Myocyte (in vitro differentiated cells): ENCODE results near the gene TTC1. TPM values are rescaled to one million over a fixed set of nuclear protein-coding genes. Genes with fewer than 3 reads are reported as not detected.

Experiments used
- DNase-seq: peaks from one replicate; pipeline ENCODE4 v3.0.0-alpha.2; 2012; ENCODE audit warnings: low read depth
- total RNA-seq: library from RNA; depleted of rRNA; stranded (reverse); fragments of >200 nt; gene quantifications from 2 replicates; pipeline ENCODE4 v1.2.3, GENCODE V29; 2014

TTC1 gene
- total RNA-seq, 1 donor from 2014 or later = 71.2 TPM

GRCh38 chr5:160082614-160083500, 73.9 kb downstream of the TTC1 start:
- peak; percentile 60 for DNase-seq

- DNase-seq = peak; percentile 10
These were observed 74.6 kb downstream of the TTC1 start for GRCh38 chr5:160083501-160083900.

- DNase-seq = no peak
These were observed 75.2 kb downstream of the TTC1 start for GRCh38 chr5:160084144-160084543.

GRCh38 chr5:160087199-160087598, 78.3 kb downstream of the TTC1 start:
- no peak for DNase-seq

DNA sequence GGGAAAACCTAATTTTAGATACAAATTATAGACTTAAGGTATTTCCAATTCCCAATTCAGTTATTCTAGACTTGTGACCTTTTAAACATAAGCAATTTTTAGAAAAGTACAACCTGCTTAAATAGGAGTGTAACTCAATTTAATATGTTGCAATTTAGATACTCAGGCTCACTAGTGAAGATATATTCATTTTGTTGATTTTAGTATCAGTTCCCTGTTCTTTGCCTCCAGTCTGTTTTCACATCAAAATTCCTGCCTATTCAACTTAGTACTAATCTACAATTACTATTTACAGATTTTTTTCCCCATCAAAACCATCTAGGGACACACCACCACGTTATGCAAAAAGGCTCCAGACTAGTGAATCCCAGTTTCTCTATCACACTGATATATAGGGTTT, 79.9 kb downstream of the TTC1 start:
- no peak for DNase-seq

DNA sequence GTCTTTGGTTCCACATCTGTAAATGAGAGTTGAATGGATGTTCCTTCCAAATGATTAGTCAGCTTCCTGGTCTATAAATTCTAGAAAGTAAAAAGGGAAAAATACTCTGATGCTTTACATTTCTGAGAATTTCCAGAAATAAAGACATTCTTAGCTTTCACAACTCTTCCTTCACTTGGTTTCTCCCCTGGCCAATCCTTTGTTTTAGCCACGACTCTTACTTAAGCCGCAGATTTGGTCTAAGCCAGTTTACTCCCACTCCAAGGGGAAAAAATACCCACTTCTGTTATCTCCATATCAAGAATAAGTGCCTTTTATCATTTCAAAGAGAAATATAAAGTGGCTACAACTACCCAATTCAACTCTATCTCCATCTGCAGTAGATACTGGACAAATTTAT, 80.6 kb downstream of the TTC1 start:
- DNase-seq = no peak

DNA sequence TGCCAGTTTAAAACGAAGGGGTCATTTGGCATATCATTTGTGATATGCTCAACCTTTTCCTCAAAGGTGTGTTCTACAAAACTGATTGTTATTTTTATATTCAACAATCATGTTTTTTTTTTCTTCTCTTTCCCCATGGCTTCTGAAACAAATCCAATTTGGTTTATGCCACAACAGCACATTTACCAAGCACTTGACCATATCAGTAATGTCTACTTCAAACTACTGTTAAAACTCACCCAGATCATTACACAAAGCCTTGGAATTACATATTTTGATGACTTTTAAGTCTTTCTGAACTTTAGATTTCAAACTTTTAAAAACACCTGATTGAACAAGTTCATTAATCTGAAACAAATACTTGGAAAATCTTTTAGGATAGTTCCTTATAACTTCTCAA, 81.1 kb downstream of the TTC1 start:
- DNase-seq = no peak

DNA sequence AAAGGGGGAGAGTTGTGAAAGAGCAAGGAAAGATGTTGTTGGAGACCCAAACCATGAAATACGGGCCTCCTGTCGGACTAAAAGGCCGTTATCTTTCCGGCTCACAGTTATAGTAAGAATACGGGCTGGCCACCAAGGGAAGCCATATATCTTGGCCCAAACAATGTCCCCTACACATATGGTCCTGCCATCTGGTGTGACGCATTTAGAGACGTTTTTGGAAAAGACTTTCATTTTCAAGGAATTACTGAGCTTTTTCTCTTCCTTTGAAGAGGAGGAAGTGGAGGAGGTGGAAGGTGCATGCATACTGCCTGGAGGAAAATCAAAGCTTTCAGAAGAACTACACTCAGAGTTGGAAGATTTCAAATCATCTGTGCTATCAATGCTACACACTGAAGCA, 83.6 kb downstream of the TTC1 start:
- no peak for DNase-seq

GRCh38 chr5:160092960-160093707, 84.2 kb downstream of the TTC1 start:
- DNase-seq = no peak

DNA sequence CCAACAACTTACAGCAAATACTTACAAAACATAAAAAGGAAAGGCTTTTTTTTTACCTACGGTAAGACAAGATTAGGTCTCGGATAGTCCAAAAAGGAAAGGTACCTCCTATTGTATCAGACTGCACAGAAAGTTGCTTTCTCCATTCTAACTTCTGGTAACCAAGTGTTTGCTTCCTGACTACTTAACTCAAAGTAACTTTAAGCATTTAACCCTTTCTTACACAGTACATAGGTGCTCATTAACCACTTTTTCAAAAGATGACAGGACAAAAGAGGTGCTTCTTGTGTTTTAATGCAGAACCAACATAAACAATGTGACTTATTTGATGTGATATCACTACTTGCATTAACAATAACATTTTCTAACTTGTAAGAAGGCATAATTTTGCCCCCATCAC, 87.2 kb downstream of the TTC1 start:
- DNase-seq = no peak

DNA sequence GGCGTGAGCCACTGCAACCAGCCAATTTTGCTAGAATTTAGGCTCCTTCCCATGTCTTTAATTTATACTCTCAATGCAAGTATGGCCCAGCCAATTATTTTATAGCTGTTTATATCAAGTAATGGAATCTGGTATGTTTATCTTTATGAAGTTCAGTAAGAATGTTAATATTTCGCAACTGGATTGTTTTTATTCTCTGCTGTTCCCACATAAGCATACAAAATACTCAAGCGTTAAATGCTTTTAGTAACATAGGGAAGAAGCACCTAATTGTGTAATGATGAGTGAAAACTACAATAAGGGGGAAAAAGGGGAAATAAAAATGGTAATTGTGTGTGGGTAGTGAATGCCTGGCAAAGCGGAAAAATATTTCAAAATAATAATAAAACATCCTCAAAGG, 89.1 kb downstream of the TTC1 start:
- no peak for DNase-seq

DNA sequence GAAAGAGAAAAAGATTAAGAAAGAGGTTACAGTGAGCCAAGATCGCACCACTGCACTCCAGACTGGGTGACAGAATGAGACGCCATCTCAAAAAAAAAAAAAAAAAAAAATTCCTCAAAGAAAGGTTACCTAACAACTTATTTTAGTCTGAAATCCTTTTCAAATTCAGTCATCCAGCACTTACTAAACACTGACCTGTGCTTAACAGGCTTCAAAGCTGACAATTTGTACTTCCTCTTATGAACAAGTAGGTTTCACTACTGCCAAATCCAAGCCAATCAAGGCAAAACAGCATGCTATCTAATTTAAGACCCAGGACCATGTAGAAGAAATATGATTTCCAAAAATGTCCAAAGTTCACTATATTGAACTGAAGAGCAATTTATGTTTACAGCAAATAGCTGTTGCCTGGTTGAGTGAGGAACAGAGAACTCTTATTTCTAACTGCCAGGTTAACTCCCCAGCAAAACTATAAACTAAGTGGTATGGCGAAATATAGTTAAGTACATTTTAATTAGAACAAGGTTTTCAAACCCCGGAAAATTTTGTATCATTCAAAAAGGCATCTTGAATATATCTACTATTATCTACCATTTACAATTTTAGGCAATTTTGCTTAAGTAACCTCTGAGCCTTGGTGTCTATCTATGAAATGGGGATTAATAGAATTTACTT, 96.9 kb downstream of the TTC1 start:
- no peak for DNase-seq

DNA sequence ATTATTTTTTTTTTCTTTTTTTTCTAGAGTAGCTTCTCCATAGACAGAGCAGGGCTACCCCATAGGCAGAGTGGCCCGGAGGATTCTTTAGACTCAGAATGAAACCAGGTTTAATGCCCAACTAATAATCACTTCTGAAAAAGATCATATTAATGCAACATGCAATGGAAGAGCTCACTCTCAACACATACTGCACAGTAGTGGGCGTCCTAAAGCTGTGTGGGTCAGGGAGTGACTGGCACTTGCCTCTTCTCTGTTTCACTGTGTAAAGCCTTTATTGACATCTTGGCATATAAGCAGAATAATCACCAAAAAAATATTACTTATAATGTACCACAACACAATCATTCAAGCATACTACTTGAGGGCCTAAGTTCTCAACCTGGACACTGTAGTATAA, 99.2 kb downstream of the TTC1 start:
- DNase-seq = no peak

Other genes starting within 250 kb of the TTC1 start
- 9.0 and 9.2 TPM in 2 replicates for gene ADRA1B, start 92.7 kb upstream of the TTC1 start, total RNA-seq
- 21.3 and 23.3 TPM in 2 replicates for gene PWWP2A, start 110.3 kb downstream of the TTC1 start, total RNA-seq
- gene FABP6, start 220.4 kb downstream of the TTC1 start, total RNA-seq = not detected in 2 replicates